GM12878 (cell line): Measurements from ENCODE around the gene ACBD5. TPM values are rescaled to one million over a fixed set of nuclear protein-coding genes. Genes with fewer than 3 reads are reported as not detected.

Source experiments
- ATAC-seq: fragments of 200-7000 bp; cut with Tn5 transposase; 3 replicates; pipeline ENCODE4 v1.9.1; 2020; ENCODE audit warnings: mild to moderate bottlenecking, moderate library complexity
- BruUV-seq: library from RNA; stranded (reverse); fragments of 400-500 nt; replicated peaks from 2 replicates; lab custom pipeline; 2021; lab: Mats Ljungman, UMichigan
- CTCF ChIA-PET: fragments of 300-600 bp; sonication (Branson Sonifier 250); formaldehyde crosslinking; extraction: SDS; loops from one replicate; lab custom pipeline; 2021; ENCODE audit warnings: inconsistent platforms; lab: Yijun Ruan, JAX
- POLR2A ChIA-PET: fragments of 350-600 bp; formaldehyde crosslinking; extraction: SDS; loops from one replicate; lab custom pipeline; 2021; ENCODE audit warnings: inconsistent platforms; lab: Charles Lee
- RAD21 ChIA-PET: fragments of 300-600 bp; sonication (Branson Sonifier 250); formaldehyde crosslinking; loops from one replicate; lab custom pipeline; 2023; ENCODE audit warnings: antibody characterized with exemption; ENCODE audit not compliant: unreplicated experiment; lab: Charles Lee
- SMC1A ChIA-PET: fragments of 300-600 bp; sonication (Branson Sonifier 250); formaldehyde crosslinking; loops from one replicate; lab custom pipeline; 2023; ENCODE audit not compliant: unreplicated experiment, uncharacterized antibody; lab: Charles Lee
- DNase-seq: peaks from one replicate; pipeline ENCODE4 v3.0.0-alpha.2; 2011; ENCODE audit warnings: low read depth, low spot score
- FAIRE-seq: peaks from 3 replicates; lab custom pipeline; 2011; peaks lifted over from hg19 to GRCh38; lab: Jason Lieb, UNC
- H2AFZ ChIP-seq: 2 replicates; pipeline ENCODE4 v1.6.0; 2011; ENCODE audit warnings: low read depth, low read length, control low read depth; ENCODE audit not compliant: control insufficient read depth
- H3K27ac ChIP-seq: 2 replicates; pipeline ENCODE4 v1.5.1; 2011; ENCODE audit warnings: control low read depth; ENCODE audit not compliant: control insufficient read depth, insufficient read depth
- H3K27me3 ChIP-seq, 2 experiments: replicated peaks in 1 of 2; 2 replicates each; pipeline versions ENCODE4 v1.6.0 to v1.6.1; 2011; ENCODE audit warnings: low read length in 1 of 2; ENCODE audit not compliant: control insufficient read depth in 2 of 2, insufficient read depth in 2 of 2
- H3K36me3 ChIP-seq, 2 experiments: 2 replicates each; pipeline ENCODE4 v1.5.1; 2011; ENCODE audit warnings: low read length in 1 of 2; ENCODE audit not compliant: control insufficient read depth in 2 of 2, insufficient read depth in 2 of 2
- H3K4me1 ChIP-seq: 2 replicates; pipeline ENCODE4 v1.6.1; 2011; ENCODE audit warnings: mild to moderate bottlenecking, low read length, moderate library complexity, mixed read lengths; ENCODE audit not compliant: control insufficient read depth, insufficient read depth
- H3K4me2 ChIP-seq: 2 replicates; pipeline ENCODE4 v1.6.0; 2011; ENCODE audit warnings: control low read depth; ENCODE audit not compliant: control insufficient read depth, insufficient read depth
- H3K4me3 ChIP-seq: fragments of 200-600 bp; sonication (generic); 2 replicates; pipeline ENCODE4 v1.5.1; 2016
- H3K79me2 ChIP-seq: 2 replicates; pipeline ENCODE4 v1.6.0; 2011; ENCODE audit warnings: low read length; ENCODE audit not compliant: control insufficient read depth, insufficient read depth
- H3K9ac ChIP-seq: 2 replicates; pipeline ENCODE4 v1.8.0; 2011; ENCODE audit warnings: low read length, control low read depth, mixed read lengths; ENCODE audit not compliant: control insufficient read depth, insufficient read depth
- H3K9me3 ChIP-seq: replicated peaks from 3 replicates; pipeline ENCODE4 v1.5.1; 2011; ENCODE audit warnings: mild to moderate bottlenecking, low read length; ENCODE audit not compliant: control insufficient read depth, insufficient read depth
- H4K20me1 ChIP-seq: 2 replicates; pipeline ENCODE4 v1.6.0; 2011; ENCODE audit not compliant: control insufficient read depth, insufficient read depth
- BHLHE40 ChIP-seq, 2 experiments: fragments of 450-650 bp in 1 of 2; IDR thresholded peaks; 2 replicates each; pipeline ENCODE4 v1.6.1; 2011 to 2017; ENCODE audit warnings: low read depth in 2 of 2, borderline replicate concordance in 1 of 2, improper control_type of control experiment in 1 of 2, low read length in 1 of 2, mild to moderate bottlenecking in 1 of 2
- RUNX3 ChIP-seq: IDR thresholded peaks from 2 replicates; pipeline ENCODE4 v1.6.1; 2012; ENCODE audit warnings: low read length, inconsistent platforms
- SP1 ChIP-seq: IDR thresholded peaks from one replicate; pipeline ENCODE4 v1.6.1; 2011; ENCODE audit warnings: low read depth, low read length
- WGBS: methylation state at CpG from one replicate; pipeline ENCODE4 v1.1.6; 2016; ENCODE audit warnings: low lambda C conversion rate; ENCODE audit not compliant: insufficient replicate concordance, insufficient coverage; ENCODE audit errors: missing lambda C conversion rate; 5-methylcytosine and 5-hydroxymethylcytosine counted together
- in situ Hi-C: fragments of 300-500 bp; cut with MboI; formaldehyde crosslinking; loops from 9 replicates; pipeline ENCODE4 v1.14.3; 2018; ENCODE audit warnings: mixed read lengths
- intact Hi-C: fragments of 100-400 bp; cut with micrococcal nuclease; formaldehyde crosslinking; loops from one replicate; pipeline ENCODE4 v1.14.2; 2022; ENCODE audit not compliant: unreplicated experiment
- polyA plus RNA-seq, 11 experiments: library from polyadenylated mRNA; depleted of rRNA in 4 of 11; unstranded in 6 of 11; stranded (reverse) in 5 of 11; fragments of >200 nt; fragmentation: Nextera tagmentation in 4 of 11; fragmentation: Illumina TruSeq in 1 of 11; extraction: Ambion mirVana in 4 of 11; extraction: Trizol in 1 of 11; gene quantifications; 1 replicate in 1 of 11; 2 replicates in 10 of 11; pipeline versions ENCODE4 v1.2.1 to v1.2.3, GENCODE V29; 2011 to 2016; ENCODE audit warnings: inconsistent platforms in 2 of 11, missing spikeins in 2 of 11, low read depth in 1 of 11
- total RNA-seq, 4 experiments: library from RNA; depleted of rRNA in 3 of 4; stranded (reverse); fragments of >200 nt in 3 of 4; fragmentation: Illumina TruSeq in 1 of 4; extraction: Trizol in 1 of 4; gene quantifications; 2 replicates each; pipeline versions ENCODE4 v1.2.1 to v1.2.3, GENCODE V29; 2013 to 2021
- TF ChIP-seq, protein P1 (sequence below): IDR thresholded peaks from 2 replicates; pipeline ENCODE4 v1.6.1; 2012; ENCODE audit warnings: low read depth, low read length, improper control_type of control experiment
- TF ChIP-seq, protein P2 (sequence below): IDR thresholded peaks from 2 replicates; pipeline ENCODE4 v1.6.1; 2012; ENCODE audit warnings: improper control_type of control experiment, low read depth, low read length; ENCODE audit not compliant: insufficient replicate concordance
- TF ChIP-seq, protein P3 (sequence below): fragments of 450-650 bp; IDR thresholded peaks from 2 replicates; pipeline ENCODE4 v1.6.1; 2017; ENCODE audit warnings: low read depth, mild to moderate bottlenecking, moderate library complexity
- TF ChIP-seq, protein P4 (sequence below): IDR thresholded peaks from 2 replicates; pipeline ENCODE4 v1.6.1; 2012; ENCODE audit warnings: mild to moderate bottlenecking, low read depth, low read length

Gene ACBD5
- total and polyA plus RNA-seq, 10 of the 15 experiments (the other 5 are each of a cell fraction or from before 2014, with no cell fraction given) = 2.4 to 22.3 (median 12.4) TPM

DNA sequence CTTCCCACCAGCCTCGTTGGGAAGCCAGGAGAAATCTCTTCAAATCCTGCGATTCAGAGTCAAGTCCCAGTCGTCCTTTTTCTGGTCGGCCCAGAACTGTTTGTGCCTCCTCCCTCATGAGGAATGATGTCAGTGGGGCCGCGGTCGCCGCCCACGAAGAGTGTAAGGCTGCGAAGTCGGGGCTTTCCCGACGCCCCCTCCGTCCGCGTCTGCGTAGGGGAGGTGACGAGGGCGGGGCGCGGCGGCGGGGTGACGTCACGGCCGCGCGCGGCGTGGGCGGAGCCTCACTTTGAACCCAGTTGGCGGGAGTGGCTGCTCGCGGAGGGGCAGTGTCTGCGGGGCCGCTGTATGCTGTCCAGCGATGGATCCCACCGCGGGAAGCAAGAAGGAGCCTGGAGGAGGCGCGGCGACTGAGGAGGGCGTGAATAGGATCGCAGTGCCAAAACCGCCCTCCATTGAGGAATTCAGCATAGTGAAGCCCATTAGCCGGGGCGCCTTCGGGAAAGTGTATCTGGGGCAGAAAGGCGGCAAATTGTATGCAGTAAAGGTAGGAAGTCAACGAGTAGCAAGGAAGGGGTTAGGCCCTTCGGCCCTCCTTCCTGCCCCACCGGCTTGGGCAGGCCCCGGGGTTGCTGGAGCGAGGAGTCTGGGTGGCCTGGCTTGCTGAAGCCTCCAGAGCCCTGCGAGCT lies 85.4 kb downstream of the ACBD5 start, which contains the start of gene MASTL:
MASTL (plus strand) TSS at position 287 of the 689 bp plus-strand sequence; CDS start at position 362, 75 bp downstream.
- in situ Hi-C loops (no loop called here), intact Hi-C loops (loop anchor here (2.0 to 10.0 kb wide), 3 partner anchors 54 to 1380 kb away; partner anchors contain the start of genes ANKRD26 and WAC)
- peak within 1 kb of the TSS; percentile 95 for H3K4me2 ChIP-seq
- POLR2A ChIA-PET = interaction anchor here (0.6 to 2.7 kb wide), 10 partner anchors 8 to 349 kb away, joined by 3 to 25 read pairs (median 4); partner anchors contain the start of gene RAB18
- peaks cover 86% of the 10 kb centered on the region for H3K79me2 ChIP-seq
- DNase-seq = peak; percentile 69
- peak within 1 kb of the TSS; percentile 87 for H3K4me3 ChIP-seq
- FAIRE-seq = peak; percentile 7
- ATAC-seq = peak; percentile 86
- H4K20me1 ChIP-seq = no peaks in the 10 kb centered on the region
- SMC1A ChIA-PET = interaction anchor here (0.8 to 1.6 kb wide), 3 partner anchors 11 to 53 kb away, joined by 4 to 6 read pairs (median 4); no protein-coding TSS in a partner anchor
- CTCF ChIA-PET = interaction anchor here (0.7 to 1.9 kb wide), 6 partner anchors 88 to 748 kb away, joined by 3 to 13 read pairs (median 3); partner anchors contain the start of gene ABI1
- H3K36me3 ChIP-seq = peaks cover 2 to 8% of the 10 kb centered on the region in 2 experiments
- H3K9me3 ChIP-seq = no peaks in the 10 kb centered on the region
- H3K27ac ChIP-seq = peak within 1 kb of the TSS; percentile 100
- H3K27me3 ChIP-seq = no peaks in the 10 kb centered on the region
- no peaks in the 10 kb centered on the region; the same call in 1 of the 2 replicates for H3K4me1 ChIP-seq
- TSS peak; percentile 71 for BruUV-seq
- WGBS = 1% methylated on average over 54 of the region's 55 CpGs
- H3K9ac ChIP-seq = peak within 1 kb of the TSS; percentile 100
- RAD21 ChIA-PET = interaction anchor here (1.0 to 1.8 kb wide), 2 partner anchors 33 to 88 kb away, joined by 3 to 6 read pairs; no protein-coding TSS in a partner anchor
- H2AFZ ChIP-seq = peak within 1 kb of the TSS; percentile 79
- peak; percentile 5 to 49; a peak in 3 of 4 replicates for TF ChIP-seq BHLHE40 (IDR thresholded peaks at IDR 0.05; ENCODE audit: borderline replicate concordance in 1 of 2, low read depth in 2 of 2, low read length in 1 of 2)
- TF ChIP-seq, protein P1, sequence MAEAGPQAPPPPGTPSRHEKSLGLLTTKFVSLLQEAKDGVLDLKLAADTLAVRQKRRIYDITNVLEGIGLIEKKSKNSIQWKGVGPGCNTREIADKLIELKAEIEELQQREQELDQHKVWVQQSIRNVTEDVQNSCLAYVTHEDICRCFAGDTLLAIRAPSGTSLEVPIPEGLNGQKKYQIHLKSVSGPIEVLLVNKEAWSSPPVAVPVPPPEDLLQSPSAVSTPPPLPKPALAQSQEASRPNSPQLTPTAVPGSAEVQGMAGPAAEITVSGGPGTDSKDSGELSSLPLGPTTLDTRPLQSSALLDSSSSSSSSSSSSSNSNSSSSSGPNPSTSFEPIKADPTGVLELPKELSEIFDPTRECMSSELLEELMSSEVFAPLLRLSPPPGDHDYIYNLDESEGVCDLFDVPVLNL = peak; percentile 97
- TF ChIP-seq SP1 = peak; percentile 83
- TF ChIP-seq, protein P2, sequence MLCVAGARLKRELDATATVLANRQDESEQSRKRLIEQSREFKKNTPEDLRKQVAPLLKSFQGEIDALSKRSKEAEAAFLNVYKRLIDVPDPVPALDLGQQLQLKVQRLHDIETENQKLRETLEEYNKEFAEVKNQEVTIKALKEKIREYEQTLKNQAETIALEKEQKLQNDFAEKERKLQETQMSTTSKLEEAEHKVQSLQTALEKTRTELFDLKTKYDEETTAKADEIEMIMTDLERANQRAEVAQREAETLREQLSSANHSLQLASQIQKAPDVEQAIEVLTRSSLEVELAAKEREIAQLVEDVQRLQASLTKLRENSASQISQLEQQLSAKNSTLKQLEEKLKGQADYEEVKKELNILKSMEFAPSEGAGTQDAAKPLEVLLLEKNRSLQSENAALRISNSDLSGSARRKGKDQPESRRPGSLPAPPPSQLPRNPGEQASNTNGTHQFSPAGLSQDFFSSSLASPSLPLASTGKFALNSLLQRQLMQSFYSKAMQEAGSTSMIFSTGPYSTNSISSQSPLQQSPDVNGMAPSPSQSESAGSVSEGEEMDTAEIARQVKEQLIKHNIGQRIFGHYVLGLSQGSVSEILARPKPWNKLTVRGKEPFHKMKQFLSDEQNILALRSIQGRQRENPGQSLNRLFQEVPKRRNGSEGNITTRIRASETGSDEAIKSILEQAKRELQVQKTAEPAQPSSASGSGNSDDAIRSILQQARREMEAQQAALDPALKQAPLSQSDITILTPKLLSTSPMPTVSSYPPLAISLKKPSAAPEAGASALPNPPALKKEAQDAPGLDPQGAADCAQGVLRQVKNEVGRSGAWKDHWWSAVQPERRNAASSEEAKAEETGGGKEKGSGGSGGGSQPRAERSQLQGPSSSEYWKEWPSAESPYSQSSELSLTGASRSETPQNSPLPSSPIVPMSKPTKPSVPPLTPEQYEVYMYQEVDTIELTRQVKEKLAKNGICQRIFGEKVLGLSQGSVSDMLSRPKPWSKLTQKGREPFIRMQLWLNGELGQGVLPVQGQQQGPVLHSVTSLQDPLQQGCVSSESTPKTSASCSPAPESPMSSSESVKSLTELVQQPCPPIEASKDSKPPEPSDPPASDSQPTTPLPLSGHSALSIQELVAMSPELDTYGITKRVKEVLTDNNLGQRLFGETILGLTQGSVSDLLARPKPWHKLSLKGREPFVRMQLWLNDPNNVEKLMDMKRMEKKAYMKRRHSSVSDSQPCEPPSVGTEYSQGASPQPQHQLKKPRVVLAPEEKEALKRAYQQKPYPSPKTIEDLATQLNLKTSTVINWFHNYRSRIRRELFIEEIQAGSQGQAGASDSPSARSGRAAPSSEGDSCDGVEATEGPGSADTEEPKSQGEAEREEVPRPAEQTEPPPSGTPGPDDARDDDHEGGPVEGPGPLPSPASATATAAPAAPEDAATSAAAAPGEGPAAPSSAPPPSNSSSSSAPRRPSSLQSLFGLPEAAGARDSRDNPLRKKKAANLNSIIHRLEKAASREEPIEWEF = no peak
- TF ChIP-seq RUNX3 = peak; percentile 74
- TF ChIP-seq, protein P3, sequence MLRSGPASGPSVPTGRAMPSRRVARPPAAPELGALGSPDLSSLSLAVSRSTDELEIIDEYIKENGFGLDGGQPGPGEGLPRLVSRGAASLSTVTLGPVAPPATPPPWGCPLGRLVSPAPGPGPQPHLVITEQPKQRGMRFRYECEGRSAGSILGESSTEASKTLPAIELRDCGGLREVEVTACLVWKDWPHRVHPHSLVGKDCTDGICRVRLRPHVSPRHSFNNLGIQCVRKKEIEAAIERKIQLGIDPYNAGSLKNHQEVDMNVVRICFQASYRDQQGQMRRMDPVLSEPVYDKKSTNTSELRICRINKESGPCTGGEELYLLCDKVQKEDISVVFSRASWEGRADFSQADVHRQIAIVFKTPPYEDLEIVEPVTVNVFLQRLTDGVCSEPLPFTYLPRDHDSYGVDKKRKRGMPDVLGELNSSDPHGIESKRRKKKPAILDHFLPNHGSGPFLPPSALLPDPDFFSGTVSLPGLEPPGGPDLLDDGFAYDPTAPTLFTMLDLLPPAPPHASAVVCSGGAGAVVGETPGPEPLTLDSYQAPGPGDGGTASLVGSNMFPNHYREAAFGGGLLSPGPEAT = 0 out of 2 replicates have a peak, but pooled peaks have one; percentile 57
- TF ChIP-seq, protein P4, sequence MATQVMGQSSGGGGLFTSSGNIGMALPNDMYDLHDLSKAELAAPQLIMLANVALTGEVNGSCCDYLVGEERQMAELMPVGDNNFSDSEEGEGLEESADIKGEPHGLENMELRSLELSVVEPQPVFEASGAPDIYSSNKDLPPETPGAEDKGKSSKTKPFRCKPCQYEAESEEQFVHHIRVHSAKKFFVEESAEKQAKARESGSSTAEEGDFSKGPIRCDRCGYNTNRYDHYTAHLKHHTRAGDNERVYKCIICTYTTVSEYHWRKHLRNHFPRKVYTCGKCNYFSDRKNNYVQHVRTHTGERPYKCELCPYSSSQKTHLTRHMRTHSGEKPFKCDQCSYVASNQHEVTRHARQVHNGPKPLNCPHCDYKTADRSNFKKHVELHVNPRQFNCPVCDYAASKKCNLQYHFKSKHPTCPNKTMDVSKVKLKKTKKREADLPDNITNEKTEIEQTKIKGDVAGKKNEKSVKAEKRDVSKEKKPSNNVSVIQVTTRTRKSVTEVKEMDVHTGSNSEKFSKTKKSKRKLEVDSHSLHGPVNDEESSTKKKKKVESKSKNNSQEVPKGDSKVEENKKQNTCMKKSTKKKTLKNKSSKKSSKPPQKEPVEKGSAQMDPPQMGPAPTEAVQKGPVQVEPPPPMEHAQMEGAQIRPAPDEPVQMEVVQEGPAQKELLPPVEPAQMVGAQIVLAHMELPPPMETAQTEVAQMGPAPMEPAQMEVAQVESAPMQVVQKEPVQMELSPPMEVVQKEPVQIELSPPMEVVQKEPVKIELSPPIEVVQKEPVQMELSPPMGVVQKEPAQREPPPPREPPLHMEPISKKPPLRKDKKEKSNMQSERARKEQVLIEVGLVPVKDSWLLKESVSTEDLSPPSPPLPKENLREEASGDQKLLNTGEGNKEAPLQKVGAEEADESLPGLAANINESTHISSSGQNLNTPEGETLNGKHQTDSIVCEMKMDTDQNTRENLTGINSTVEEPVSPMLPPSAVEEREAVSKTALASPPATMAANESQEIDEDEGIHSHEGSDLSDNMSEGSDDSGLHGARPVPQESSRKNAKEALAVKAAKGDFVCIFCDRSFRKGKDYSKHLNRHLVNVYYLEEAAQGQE = peak; percentile 33; the same call in 1 of the 2 replicates
